WTC11 (cell line): ENCODE results near the gene SH3TC2. TPM values are rescaled to one million over a fixed set of nuclear protein-coding genes. Genes with fewer than 3 reads are reported as not detected.

Source experiments
- ATAC-seq: fragments of 200-7000 bp; cut with Tn5 transposase; 2 replicates; pipeline ENCODE4 v1.10.0; 2021; ENCODE audit warnings: mild to moderate bottlenecking, moderate library complexity
- CTCF ChIA-PET: fragments of 300-600 bp; sonication (Branson Sonifier 250); formaldehyde crosslinking; loops from one replicate; lab custom pipeline; 2021; ENCODE audit warnings: antibody characterized with exemption; lab: Charles Lee
- POLR2A ChIA-PET: fragments of 350-600 bp; sonication (Branson Sonifier 250); formaldehyde crosslinking; loops from one replicate; lab custom pipeline; 2021; ENCODE audit warnings: antibody characterized with exemption; lab: Charles Lee
- DNase-seq: peaks from one replicate; pipeline ENCODE4 v3.0.0; 2021; ENCODE audit warnings: low spot score
- H3K27ac Mint-ChIP-seq: 2 replicates; pipeline ENCODE4 v1.8.0; 2021; ENCODE audit warnings: mixed read lengths
- H3K27me3 Mint-ChIP-seq: 2 replicates; pipeline ENCODE4 v1.8.0; 2021; ENCODE audit warnings: low read depth, mild to moderate bottlenecking, moderate library complexity, mixed read lengths
- H3K36me3 Mint-ChIP-seq: 2 replicates; pipeline ENCODE4 v1.8.0; 2021; ENCODE audit warnings: mixed read lengths
- H3K4me1 Mint-ChIP-seq: 2 replicates; pipeline ENCODE4 v1.8.0; 2022; ENCODE audit warnings: mixed read lengths
- H3K4me3 Mint-ChIP-seq: 2 replicates; pipeline ENCODE4 v1.8.0; 2021; ENCODE audit warnings: mild to moderate bottlenecking, moderate library complexity, mixed read lengths
- H3K9me3 Mint-ChIP-seq: 2 replicates; pipeline ENCODE4 v1.8.0; 2021; ENCODE audit warnings: mixed read lengths
- ATF1 ChIP-seq: sonication (generic); formaldehyde crosslinking; IDR thresholded peaks from 2 replicates; pipeline ENCODE4 v1.8.1; 2023; ENCODE audit warnings: mild to moderate bottlenecking, moderate library complexity, missing genetic modification reagents
- ELF4 ChIP-seq: sonication (generic); formaldehyde crosslinking; IDR thresholded peaks from 2 replicates; pipeline ENCODE4 v1.8.1; 2022; ENCODE audit warnings: low read depth, mild to moderate bottlenecking, moderate library complexity, missing genetic modification reagents
- FOXP1 ChIP-seq: sonication (generic); formaldehyde crosslinking; IDR thresholded peaks from 2 replicates; pipeline ENCODE4 v1.8.0; 2022; ENCODE audit warnings: missing genetic modification reagents, mild to moderate bottlenecking, moderate library complexity, borderline replicate concordance
- IRF2 ChIP-seq: sonication (generic); formaldehyde crosslinking; IDR thresholded peaks from 2 replicates; pipeline ENCODE4 v1.8.0; 2022; ENCODE audit warnings: low read depth, missing genetic modification reagents, borderline replicate concordance
- JUN ChIP-seq: sonication (generic); formaldehyde crosslinking; IDR thresholded peaks from 2 replicates; pipeline ENCODE4 v1.8.0; 2023; ENCODE audit warnings: mild to moderate bottlenecking, missing genetic modification reagents
- KAT7 ChIP-seq: sonication (generic); formaldehyde crosslinking; IDR thresholded peaks from 2 replicates; pipeline ENCODE4 v1.8.1; 2023; ENCODE audit warnings: missing genetic modification reagents, mild to moderate bottlenecking, borderline replicate concordance
- MXD4 ChIP-seq: fragments of 250-450 bp; sonication (Bioruptor Pico); IDR thresholded peaks from 2 replicates; pipeline ENCODE4 v1.8.0; 2021; ENCODE audit warnings: mild to moderate bottlenecking, moderate library complexity, borderline replicate concordance
- NFE2L1 ChIP-seq: sonication (generic); formaldehyde crosslinking; IDR thresholded peaks from 2 replicates; pipeline ENCODE4 v1.8.1; 2023; ENCODE audit warnings: missing genetic modification reagents
- PRRX2 ChIP-seq: fragments of 250-450 bp; sonication (Bioruptor Pico); IDR thresholded peaks from 2 replicates; pipeline ENCODE4 v1.8.0; 2021; ENCODE audit warnings: mild to moderate bottlenecking
- RELA ChIP-seq: sonication (generic); formaldehyde crosslinking; IDR thresholded peaks from 2 replicates; pipeline ENCODE4 v1.8.1; 2022; ENCODE audit warnings: missing genetic modification reagents, mild to moderate bottlenecking, borderline replicate concordance
- SMAD3 ChIP-seq: sonication (generic); formaldehyde crosslinking; IDR thresholded peaks from 2 replicates; pipeline ENCODE4 v1.8.0; 2022; ENCODE audit warnings: missing genetic modification reagents, mild to moderate bottlenecking, borderline replicate concordance
- SOX15 ChIP-seq: fragments of 250-450 bp; sonication (Bioruptor Pico); IDR thresholded peaks from 2 replicates; pipeline ENCODE4 v1.9.0; 2021; ENCODE audit warnings: mild to moderate bottlenecking
- STAT6 ChIP-seq: sonication (generic); formaldehyde crosslinking; conservative IDR thresholded peaks from 2 replicates; pipeline ENCODE4 v1.8.1; 2023; ENCODE audit warnings: mild to moderate bottlenecking, low read depth, missing genetic modification reagents, moderate library complexity
- USF2 ChIP-seq: sonication (generic); formaldehyde crosslinking; IDR thresholded peaks from 2 replicates; pipeline ENCODE4 v1.8.1; 2023; ENCODE audit warnings: mild to moderate bottlenecking, missing genetic modification reagents, moderate library complexity
- ZNF423 ChIP-seq: fragments of 250-450 bp; sonication (Bioruptor Pico); IDR thresholded peaks from 2 replicates; pipeline ENCODE4 v2.1.2; 2022; ENCODE audit warnings: mild to moderate bottlenecking, moderate library complexity
- ZNF425 ChIP-seq: fragments of 250-450 bp; sonication (Bioruptor Pico); conservative IDR thresholded peaks from 2 replicates; pipeline ENCODE4 v1.9.0; 2021; ENCODE audit warnings: mild to moderate bottlenecking
- total RNA-seq: library from RNA; stranded (reverse); gene quantifications from 3 replicates; pipeline ENCODE4 v1.2.3, GENCODE V29; 2021
- TF ChIP-seq, protein P1 (sequence below): sonication (generic); formaldehyde crosslinking; IDR thresholded peaks from 2 replicates; pipeline ENCODE4 v1.8.0; 2022; ENCODE audit warnings: mild to moderate bottlenecking, missing genetic modification reagents
- TF ChIP-seq, protein P2 (sequence below): fragments of 250-450 bp; sonication (Bioruptor Pico); IDR thresholded peaks from 2 replicates; pipeline ENCODE4 v1.9.0; 2021; ENCODE audit warnings: moderate library complexity, mild to moderate bottlenecking, inconsistent platforms, borderline replicate concordance
- TF ChIP-seq, protein P3 (sequence below): sonication (generic); formaldehyde crosslinking; IDR thresholded peaks from 2 replicates; pipeline ENCODE4 v1.8.1; 2022; ENCODE audit warnings: mild to moderate bottlenecking, missing genetic modification reagents, moderate library complexity, borderline replicate concordance
- TF ChIP-seq, protein P4 (sequence below): sonication (generic); formaldehyde crosslinking; IDR thresholded peaks from 2 replicates; pipeline ENCODE4 v1.8.0; 2022; ENCODE audit warnings: mild to moderate bottlenecking, missing genetic modification reagents

The SH3TC2 gene
- total RNA-seq, 1 experiment from 2014 or later = 0.61 TPM

DNA sequence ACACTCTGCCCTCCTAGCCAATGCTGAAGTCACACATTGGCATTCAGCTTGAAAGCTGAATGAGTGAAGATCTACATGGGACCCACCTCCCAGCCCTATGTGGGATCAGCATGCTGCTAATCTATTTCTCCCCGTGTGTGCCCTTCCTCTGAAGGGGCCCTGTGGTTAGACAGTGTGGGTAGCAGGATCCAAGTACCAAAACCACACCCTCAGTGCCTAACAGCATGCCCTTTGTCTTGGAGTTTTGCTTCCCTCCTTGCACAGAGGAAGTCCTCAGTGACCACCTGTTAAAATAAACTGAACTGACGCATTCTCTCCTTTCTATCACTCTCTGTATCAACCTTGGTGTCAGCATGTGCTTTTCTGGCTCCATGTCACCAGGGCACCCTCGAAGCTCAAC lies 25.0 kb downstream of the SH3TC2 start:
- Mint-ChIP-seq H3K4me1 (no peaks in the 10 kb centered on the region), H3K27ac (no peak overlapping the region), H3K27me3 (no peaks in the 10 kb centered on the region; the same call in 1 of the 2 replicates), H3K4me3 (no peak overlapping the region), H3K36me3 (no peaks in the 10 kb centered on the region), H3K9me3 (no peaks in the 10 kb centered on the region)
- TF ChIP-seq ZNF425 (CRISPR knock-in tag) (no peak), STAT6 (CRISPR knock-in tag) (no peak), FOXP1 (no peak), ZNF423 (CRISPR knock-in tag) (no peak), SMAD3 (no peak), USF2 (CRISPR knock-in tag) (no peak), ELF4 (no peak), JUN (no peak), SOX15 (no peak), KAT7 (CRISPR knock-in tag) (no peak), IRF2 (CRISPR knock-in tag) (no peak)
- no peak for DNase-seq
- ATAC-seq = no peak
- CTCF ChIA-PET = interaction anchor here (0.9 to 4.1 kb wide), 6 partner anchors 77 to 298 kb away, joined by 3 to 66 read pairs (median 12); no protein-coding TSS in a partner anchor
- POLR2A ChIA-PET = no interaction called here

DNA sequence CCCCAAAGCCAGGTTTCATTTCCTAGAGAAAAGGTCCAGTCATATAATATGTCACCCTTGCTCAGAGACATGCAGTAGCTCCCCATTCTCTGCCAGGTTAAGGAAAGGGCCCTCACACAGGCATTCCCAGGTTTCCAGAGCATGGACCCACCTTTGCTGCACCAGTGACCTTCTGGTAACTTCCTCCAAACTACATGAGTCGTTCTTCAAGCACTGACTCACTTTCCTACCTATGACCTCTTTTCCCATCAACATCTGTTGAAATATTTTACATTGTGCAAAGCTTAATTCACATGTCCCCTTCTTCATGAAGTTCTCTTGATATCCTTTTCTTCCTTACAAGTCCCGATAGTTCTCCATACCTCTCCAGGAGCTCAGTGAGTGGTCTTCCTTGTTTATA lies 25.9 kb downstream of the SH3TC2 start:
- H3K27me3 Mint-ChIP-seq = no peaks in the 10 kb centered on the region; the same call in 1 of the 2 replicates
- H3K4me3 Mint-ChIP-seq = no peak overlapping the region
- TF ChIP-seq NFE2L1 (CRISPR knock-in tag) = no peak
- TF ChIP-seq, protein P1, sequence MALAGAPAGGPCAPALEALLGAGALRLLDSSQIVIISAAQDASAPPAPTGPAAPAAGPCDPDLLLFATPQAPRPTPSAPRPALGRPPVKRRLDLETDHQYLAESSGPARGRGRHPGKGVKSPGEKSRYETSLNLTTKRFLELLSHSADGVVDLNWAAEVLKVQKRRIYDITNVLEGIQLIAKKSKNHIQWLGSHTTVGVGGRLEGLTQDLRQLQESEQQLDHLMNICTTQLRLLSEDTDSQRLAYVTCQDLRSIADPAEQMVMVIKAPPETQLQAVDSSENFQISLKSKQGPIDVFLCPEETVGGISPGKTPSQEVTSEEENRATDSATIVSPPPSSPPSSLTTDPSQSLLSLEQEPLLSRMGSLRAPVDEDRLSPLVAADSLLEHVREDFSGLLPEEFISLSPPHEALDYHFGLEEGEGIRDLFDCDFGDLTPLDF = no peak
- TF ChIP-seq KAT7 (CRISPR knock-in tag) = no peak
- TF ChIP-seq RELA (CRISPR knock-in tag) = no peak
- TF ChIP-seq ATF1 (CRISPR knock-in tag) = no peak
- no peak for TF ChIP-seq PRRX2 (CRISPR knock-in tag)
- TF ChIP-seq, protein P2, sequence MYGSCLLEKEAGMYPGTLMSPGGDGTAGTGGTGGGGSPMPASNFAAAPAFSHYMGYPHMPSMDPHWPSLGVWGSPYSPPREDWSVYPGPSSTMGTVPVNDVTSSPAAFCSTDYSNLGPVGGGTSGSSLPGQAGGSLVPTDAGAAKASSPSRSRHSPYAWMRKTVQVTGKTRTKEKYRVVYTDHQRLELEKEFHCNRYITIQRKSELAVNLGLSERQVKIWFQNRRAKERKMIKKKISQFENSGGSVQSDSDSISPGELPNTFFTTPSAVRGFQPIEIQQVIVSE (CRISPR knock-in tag) = no peak
- TF ChIP-seq MXD4 (CRISPR knock-in tag) = no peak
- TF ChIP-seq, protein P3, sequence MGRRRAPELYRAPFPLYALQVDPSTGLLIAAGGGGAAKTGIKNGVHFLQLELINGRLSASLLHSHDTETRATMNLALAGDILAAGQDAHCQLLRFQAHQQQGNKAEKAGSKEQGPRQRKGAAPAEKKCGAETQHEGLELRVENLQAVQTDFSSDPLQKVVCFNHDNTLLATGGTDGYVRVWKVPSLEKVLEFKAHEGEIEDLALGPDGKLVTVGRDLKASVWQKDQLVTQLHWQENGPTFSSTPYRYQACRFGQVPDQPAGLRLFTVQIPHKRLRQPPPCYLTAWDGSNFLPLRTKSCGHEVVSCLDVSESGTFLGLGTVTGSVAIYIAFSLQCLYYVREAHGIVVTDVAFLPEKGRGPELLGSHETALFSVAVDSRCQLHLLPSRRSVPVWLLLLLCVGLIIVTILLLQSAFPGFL (CRISPR knock-in tag) = no peak
- TF ChIP-seq, protein P4, sequence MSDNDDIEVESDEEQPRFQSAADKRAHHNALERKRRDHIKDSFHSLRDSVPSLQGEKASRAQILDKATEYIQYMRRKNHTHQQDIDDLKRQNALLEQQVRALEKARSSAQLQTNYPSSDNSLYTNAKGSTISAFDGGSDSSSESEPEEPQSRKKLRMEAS (CRISPR knock-in tag) = no peak
- H3K27ac Mint-ChIP-seq = no peak overlapping the region
- DNase-seq = no peak
- no peaks in the 10 kb centered on the region for H3K9me3 Mint-ChIP-seq
- ATAC-seq = no peak
- ChIA-PET CTCF (interaction anchor here (0.7 to 4.1 kb wide), 9 partner anchors 78 to 306 kb away, joined by 3 to 66 read pairs (median 39); no protein-coding TSS in a partner anchor), POLR2A (no interaction called here)
- no peaks in the 10 kb centered on the region for H3K4me1 Mint-ChIP-seq
- H3K36me3 Mint-ChIP-seq = no peaks in the 10 kb centered on the region
